Islet precursor cell (in vitro differentiated cells): Measurements from ENCODE around the gene FGF14.

ENCODE experiments used
- DNase-seq: peaks from one replicate; pipeline ENCODE4 v3.0.0-alpha.2; 2018

Gene FGF14

GRCh38 chr13:101967781-101968180 is 434.1 kb downstream of the FGF14 start:
- DNase-seq = no peak

DNA sequence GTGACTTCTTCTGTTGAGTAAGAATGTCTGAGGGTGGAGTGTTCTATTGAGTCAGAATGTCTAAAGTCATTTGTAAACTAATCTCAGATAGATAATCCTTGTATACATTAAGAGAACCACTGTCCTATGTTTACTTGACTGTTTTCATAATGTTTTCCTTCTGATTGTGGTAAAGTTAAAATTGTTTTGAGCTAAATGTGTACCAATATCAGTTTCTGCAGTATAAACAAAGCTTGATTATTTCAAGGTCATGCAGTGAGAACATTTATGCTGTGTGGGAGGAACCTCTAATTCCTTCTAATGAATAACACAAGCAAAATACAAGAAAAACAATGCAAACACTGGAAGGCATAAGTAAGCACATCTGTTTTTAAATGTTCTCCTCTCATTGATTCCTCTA is 434.6 kb downstream of the FGF14 start:
- no peak for DNase-seq

DNA sequence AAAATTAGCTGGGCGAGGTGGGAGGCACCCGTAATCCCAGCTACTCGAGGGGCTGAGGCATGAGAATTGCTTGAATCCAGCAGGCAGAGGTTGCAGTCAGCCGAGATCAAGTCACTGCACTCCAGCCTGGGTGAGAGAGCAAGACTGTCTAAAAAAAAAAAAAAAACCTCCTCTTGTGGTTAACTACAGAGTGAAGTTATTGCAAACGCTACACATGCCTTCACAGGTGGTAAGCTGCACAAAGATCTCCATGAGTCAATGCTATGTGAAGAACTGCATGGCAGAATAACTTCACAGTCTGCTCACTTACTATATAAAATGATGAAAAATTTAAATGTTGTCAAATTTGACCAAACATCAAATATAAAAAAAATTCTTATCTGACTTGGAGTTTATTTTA is 436.8 kb downstream of the FGF14 start:
- DNase-seq = no peak

GRCh38 chr13:101959016-101959415 is 442.8 kb downstream of the FGF14 start:
- peak; percentile 55 for DNase-seq

- DNase-seq = no peak
Measured at GRCh38 chr13:101955764-101956163, 446.1 kb downstream of the FGF14 start.

DNA sequence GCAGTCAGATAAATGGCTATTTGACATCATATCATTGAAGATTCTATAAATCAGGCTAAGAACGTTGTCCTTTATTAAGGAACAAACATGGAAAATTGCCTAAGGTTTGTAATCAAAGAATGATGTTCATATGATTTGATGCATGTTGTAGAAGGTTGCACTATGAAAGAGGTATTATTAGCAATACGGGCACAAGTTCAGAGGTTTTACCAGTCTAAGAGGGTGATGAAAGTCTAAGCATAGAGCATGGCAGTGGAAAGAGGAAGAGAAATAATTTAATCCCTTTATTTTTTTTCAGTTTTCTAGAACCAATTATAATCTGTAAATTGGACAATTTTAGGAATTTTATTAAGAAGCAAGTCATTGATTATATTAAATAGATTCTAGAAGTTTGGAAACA is 450.7 kb downstream of the FGF14 start:
- DNase-seq = no peak

DNA sequence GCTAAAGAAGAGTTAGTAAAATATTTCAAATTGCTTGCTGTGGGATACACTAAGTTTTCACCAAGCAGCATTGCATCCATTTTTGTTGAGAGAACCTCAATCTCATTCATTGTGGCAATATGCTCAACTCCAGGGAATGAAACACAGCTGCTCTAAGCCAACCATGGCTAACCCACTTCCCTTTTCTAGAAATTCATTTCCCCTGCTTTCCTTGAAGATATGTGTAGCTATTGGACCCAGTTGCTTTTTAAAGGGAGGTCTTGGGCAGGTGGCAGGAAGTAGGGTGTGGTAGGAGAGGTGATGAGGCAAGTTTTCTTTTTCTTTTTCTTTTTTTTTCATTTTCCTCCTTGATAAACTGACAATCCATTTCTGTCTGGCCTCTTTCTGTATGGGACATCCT is 452.2 kb downstream of the FGF14 start:
- no peak for DNase-seq

- DNase-seq = no peak
Measured at GRCh38 chr13:101946401-101946800, 455.4 kb downstream of the FGF14 start.

GRCh38 chr13:101945435-101945834 is 456.4 kb downstream of the FGF14 start:
- DNase-seq = peak; percentile 49

GRCh38 chr13:101944521-101944920 is 457.3 kb downstream of the FGF14 start:
- DNase-seq = no peak

GRCh38 chr13:101942535-101943157 is 459.2 kb downstream of the FGF14 start:
- no peak for DNase-seq

GRCh38 chr13:101942038-101942437 is 459.8 kb downstream of the FGF14 start:
- no peak for DNase-seq

- DNase-seq = no peak
Measured at GRCh38 chr13:101941095-101941783, 460.6 kb downstream of the FGF14 start.

GRCh38 chr13:101939370-101939769 is 462.5 kb downstream of the FGF14 start:
- DNase-seq = no peak

DNA sequence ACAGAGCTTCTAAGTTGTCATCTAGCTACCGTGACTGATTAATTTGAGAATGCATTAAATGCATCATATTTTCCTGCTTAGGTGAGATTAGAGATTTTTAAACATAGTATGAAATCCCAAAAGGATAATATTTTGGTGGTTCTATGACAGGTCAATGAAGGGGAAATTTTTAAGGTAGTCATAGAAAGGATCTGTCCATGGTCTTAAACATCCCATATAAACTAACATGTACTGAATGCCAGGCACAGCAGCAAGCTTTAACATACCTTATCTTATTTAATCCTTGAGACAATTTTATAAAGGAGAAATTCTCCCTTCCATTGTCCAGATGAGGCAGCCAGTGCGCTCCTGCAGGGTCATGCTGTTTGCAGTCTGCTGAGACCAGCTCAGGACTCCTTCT is 466.0 kb downstream of the FGF14 start:
- no peak for DNase-seq

DNA sequence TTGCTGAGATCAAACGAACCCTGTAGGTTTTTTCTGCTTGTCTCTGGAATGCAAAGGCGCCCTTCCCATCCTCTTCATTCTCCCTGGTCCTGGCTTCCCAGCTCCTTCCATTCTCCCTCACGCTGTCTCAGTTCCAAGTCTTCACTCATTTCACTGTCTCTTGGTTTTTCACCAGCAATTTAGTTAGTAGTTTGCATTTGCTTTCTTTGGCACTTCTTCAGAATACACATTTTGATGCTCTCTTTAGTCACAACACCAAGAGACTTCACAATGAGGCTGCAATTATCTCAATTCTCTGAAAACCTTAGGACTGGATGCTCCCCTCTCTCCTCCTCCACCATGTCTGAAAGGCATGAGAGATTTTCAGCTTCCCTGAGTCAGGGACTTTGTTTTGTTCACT is 470.7 kb downstream of the FGF14 start:
- no peak for DNase-seq

GRCh38 chr13:101930331-101930730 is 471.5 kb downstream of the FGF14 start:
- DNase-seq = no peak

GRCh38 chr13:101925731-101926130 is 476.1 kb downstream of the FGF14 start:
- DNase-seq = no peak

GRCh38 chr13:101919541-101920181 is 482.2 kb downstream of the FGF14 start:
- DNase-seq = peak; percentile 85

- no peak for DNase-seq
Measured at GRCh38 chr13:101917833-101918661, 483.8 kb downstream of the FGF14 start.

- DNase-seq = no peak
Measured at GRCh38 chr13:101917475-101917810, 484.4 kb downstream of the FGF14 start.

DNA sequence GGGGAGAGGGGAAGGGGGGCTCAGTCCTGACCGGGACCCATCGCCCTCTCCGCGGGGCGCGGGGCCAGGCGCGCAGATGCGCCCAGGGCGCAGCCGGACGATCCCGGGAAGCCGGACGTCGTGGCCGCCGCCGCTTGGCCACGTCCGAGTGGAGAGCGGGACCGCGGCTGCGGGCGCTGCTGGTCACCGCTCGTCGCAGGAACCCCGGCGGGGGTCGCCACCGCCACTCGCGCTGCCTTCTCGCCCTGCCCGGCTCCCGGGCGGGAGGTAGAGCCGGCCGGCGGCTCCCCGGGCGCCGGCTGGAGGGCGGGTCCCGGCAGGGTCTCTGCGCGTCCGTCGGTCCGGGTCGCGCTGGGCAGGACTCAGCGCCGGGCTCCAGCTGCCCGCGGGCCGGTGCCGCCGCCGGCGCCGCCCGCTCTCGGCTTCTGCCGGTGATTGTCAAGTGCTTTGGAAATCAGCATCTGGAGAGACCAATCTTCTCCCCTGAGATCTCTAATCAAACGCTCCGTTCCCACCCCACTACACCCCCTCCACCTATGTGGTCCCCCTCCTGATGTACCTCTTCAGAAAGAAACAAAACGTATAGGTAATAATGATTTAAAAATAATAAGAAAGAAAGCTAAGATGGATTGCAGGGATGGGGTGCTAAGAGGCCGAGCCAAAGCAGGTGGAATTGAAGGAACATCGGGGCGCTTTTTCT is 484.9 kb downstream of the FGF14 start:
- DNase-seq = peak; percentile 54
